Ramos (cell line): ENCODE data around the gene GPATCH3.
"Not testable (repeated sequence)": the region's sequence is repeated elsewhere in the genome, so short reads cannot be mapped to it uniquely, and the experiment has no call there.

Experiments used
- in situ Hi-C: fragments of 300-500 bp; cut with MboI; formaldehyde crosslinking; loops from one replicate; pipeline ENCODE4 v1.14.3; 2022; ENCODE audit warnings: low sequenced_read_pairs; ENCODE audit not compliant: unreplicated experiment

Gene GPATCH3

GRCh38 chr1:26877326-26877725 is 22.9 kb downstream of the GPATCH3 start:
- in situ Hi-C loops, result no loop called here

GRCh38 chr1:26874896-26875295 is 25.4 kb downstream of the GPATCH3 start:
- in situ Hi-C loops, result no loop called here

- in situ Hi-C loops, result not testable (repeated sequence)
These were observed 27.2 kb downstream of the GPATCH3 start for GRCh38 chr1:26873097-26873496.

GRCh38 chr1:26864610-26865480 is 35.4 kb downstream of the GPATCH3 start:
- in situ Hi-C loops, result no loop called here

GRCh38 chr1:26863685-26864077 is 36.6 kb downstream of the GPATCH3 start:
- in situ Hi-C loops, result no loop called here

- in situ Hi-C loops, result no loop called here
These were observed 37.2 kb downstream of the GPATCH3 start, which contains the start of gene SFN for GRCh38 chr1:26862781-26863684. TSS of gene SFN (plus strand) at chr1:26863149. CDS start at chr1:26863213, 64 bp downstream.

- in situ Hi-C loops, result no loop called here
These were observed 38.3 kb downstream of the GPATCH3 start for GRCh38 chr1:26861889-26862378.

GRCh38 chr1:26861286-26861701 is 39.0 kb downstream of the GPATCH3 start:
- in situ Hi-C loops, result no loop called here

- in situ Hi-C loops, result no loop called here
These were observed 41.2 kb downstream of the GPATCH3 start for GRCh38 chr1:26858891-26859640.

- in situ Hi-C loops, result no loop called here
These were observed 42.1 kb downstream of the GPATCH3 start for GRCh38 chr1:26858160-26858559.

- in situ Hi-C loops, result no loop called here
These were observed 42.7 kb downstream of the GPATCH3 start for GRCh38 chr1:26857473-26858060.

- in situ Hi-C loops, result no loop called here
These were observed 43.4 kb downstream of the GPATCH3 start for GRCh38 chr1:26856604-26857469.

- in situ Hi-C loops, result no loop called here
These were observed 44.1 kb downstream of the GPATCH3 start for GRCh38 chr1:26856181-26856580.

- in situ Hi-C loops, result no loop called here
These were observed 44.6 kb downstream of the GPATCH3 start for GRCh38 chr1:26855636-26856035.

GRCh38 chr1:26854906-26855305 is 45.4 kb downstream of the GPATCH3 start:
- in situ Hi-C loops, result no loop called here

- in situ Hi-C loops, result no loop called here
These were observed 46.7 kb downstream of the GPATCH3 start for GRCh38 chr1:26853600-26853999.

GRCh38 chr1:26853156-26853555 is 47.1 kb downstream of the GPATCH3 start:
- in situ Hi-C loops, result no loop called here

GRCh38 chr1:26852701-26853100 is 47.6 kb downstream of the GPATCH3 start:
- in situ Hi-C loops, result no loop called here
